GM23338 (cell line): ENCODE data around the gene MYCBP2. TPM values are rescaled to one million over a fixed set of nuclear protein-coding genes. Genes with fewer than 3 reads are reported as not detected.

Experiments used
- ATAC-seq: fragments of 200-7000 bp; cut with Tn5 transposase; 3 replicates; pipeline ENCODE4 v1.9.1; 2020
- DNase-seq: peaks from one replicate; pipeline ENCODE4 v3.0.0-alpha.2; 2015; ENCODE audit warnings: low spot score
- H2AFZ ChIP-seq: fragments of 200-600 bp; sonication (generic); 2 replicates; pipeline ENCODE4 v1.8.0; 2016; ENCODE audit warnings: antibody characterized with exemption, mild to moderate bottlenecking, moderate library complexity
- H3F3A ChIP-seq: fragments of 200-600 bp; sonication (generic); replicated peaks from 2 replicates; pipeline ENCODE4 v1.8.0; 2017; ENCODE audit warnings: antibody characterized with exemption, mixed run types, low read depth
- H3K27ac ChIP-seq: fragments of 200-600 bp; sonication (generic); 2 replicates; pipeline ENCODE4 v1.6.1; 2016; ENCODE audit warnings: low read depth
- H3K27me3 ChIP-seq: fragments of 200-600 bp; sonication (generic); 2 replicates; pipeline ENCODE4 v1.8.0; 2016; ENCODE audit warnings: mild to moderate bottlenecking, mixed run types, moderate library complexity; ENCODE audit not compliant: insufficient read depth
- H3K36me3 ChIP-seq: fragments of 200-600 bp; sonication (generic); 2 replicates; pipeline ENCODE4 v1.8.0; 2016; ENCODE audit warnings: mild to moderate bottlenecking; ENCODE audit not compliant: insufficient read depth
- H3K4me1 ChIP-seq: fragments of 200-600 bp; sonication (generic); 2 replicates; pipeline ENCODE4 v1.8.0; 2016; ENCODE audit warnings: mild to moderate bottlenecking, moderate library complexity; ENCODE audit not compliant: insufficient read depth
- H3K4me2 ChIP-seq: fragments of 200-600 bp; sonication (generic); 2 replicates; pipeline ENCODE4 v1.7.1; 2017; ENCODE audit warnings: mixed run types
- H3K4me3 ChIP-seq: fragments of 200-600 bp; sonication (generic); 2 replicates; pipeline ENCODE4 v1.6.1; 2016; ENCODE audit warnings: mixed run types
- H3K79me2 ChIP-seq: fragments of 200-600 bp; sonication (generic); replicated peaks from 2 replicates; pipeline ENCODE4 v1.8.0; 2017; ENCODE audit warnings: mild to moderate bottlenecking; ENCODE audit not compliant: insufficient read depth
- H3K9me2 ChIP-seq: fragments of 200-600 bp; sonication (generic); 2 replicates; pipeline ENCODE4 v1.8.0; 2017; ENCODE audit not compliant: insufficient read depth
- H4K20me1 ChIP-seq: fragments of 200-600 bp; sonication (generic); replicated peaks from 2 replicates; pipeline ENCODE4 v1.8.0; 2017; ENCODE audit warnings: mild to moderate bottlenecking; ENCODE audit not compliant: insufficient read depth
- H3K27ac Mint-ChIP-seq: 2 replicates; pipeline ENCODE4 v1.8.0; 2020; ENCODE audit warnings: inconsistent platforms, mild to moderate bottlenecking, moderate library complexity, mixed read lengths
- H3K27me3 Mint-ChIP-seq: 3 replicates; pipeline ENCODE4 v1.8.0; 2022; ENCODE audit warnings: low read depth, mild to moderate bottlenecking, moderate library complexity, mixed read lengths, inconsistent platforms; ENCODE audit not compliant: insufficient read depth, poor library complexity
- H3K36me3 Mint-ChIP-seq: 3 replicates; pipeline ENCODE4 v1.8.0; 2021; ENCODE audit warnings: low read depth, mild to moderate bottlenecking, inconsistent platforms, moderate library complexity, mixed read lengths
- H3K4me1 Mint-ChIP-seq: 3 replicates; pipeline ENCODE4 v1.8.0; 2020; ENCODE audit warnings: mild to moderate bottlenecking, inconsistent platforms, mixed read lengths
- H3K4me3 Mint-ChIP-seq: 3 replicates; pipeline ENCODE4 v1.8.0; 2021; ENCODE audit warnings: moderate library complexity, mild to moderate bottlenecking, inconsistent platforms, mixed read lengths
- H3K9me3 Mint-ChIP-seq: 3 replicates; pipeline ENCODE4 v1.8.0; 2020; ENCODE audit warnings: moderate library complexity, mild to moderate bottlenecking, inconsistent platforms, mixed read lengths
- JUNB ChIP-seq: IDR thresholded peaks from one replicate; pipeline ENCODE4 v1.6.1; 2016; ENCODE audit warnings: antibody characterized with exemption; ENCODE audit not compliant: unreplicated experiment
- NANOG ChIP-seq: IDR thresholded peaks from 2 replicates; pipeline ENCODE4 v1.6.1; 2016; ENCODE audit warnings: antibody characterized with exemption, borderline replicate concordance
- STAT1 ChIP-seq: IDR thresholded peaks from one replicate; pipeline ENCODE4 v1.6.1; 2016; ENCODE audit warnings: antibody characterized with exemption; ENCODE audit not compliant: unreplicated experiment
- ZNF114 ChIP-seq: fragments of 250-450 bp; sonication (Bioruptor Pico); IDR thresholded peaks from 2 replicates; pipeline ENCODE4 v1.5.0; 2020; ENCODE audit warnings: mild to moderate bottlenecking, moderate library complexity
- ZNF331 ChIP-seq: fragments of 250-450 bp; sonication (Bioruptor Pico); IDR thresholded peaks from 2 replicates; pipeline ENCODE4 v1.5.0; 2020; ENCODE audit warnings: low read depth, mild to moderate bottlenecking, moderate library complexity
- polyA plus RNA-seq: library from polyadenylated mRNA; unstranded; fragments of >200 nt; fragmentation: Nextera tagmentation; extraction: Ambion mirVana; gene quantifications from 2 replicates; pipeline ENCODE4 v1.2.1, GENCODE V29; 2016
- total RNA-seq: library from RNA; depleted of rRNA; stranded (reverse); fragments of >200 nt; shearing (Covaris generic); gene quantifications from 2 replicates; pipeline ENCODE4 v1.2.3, GENCODE V29; 2014
- TF ChIP-seq, protein P1 (sequence below): fragments of 250-450 bp; sonication (Bioruptor Pico); IDR thresholded peaks from 2 replicates; pipeline ENCODE4 v1.5.0; 2020; ENCODE audit warnings: mild to moderate bottlenecking, moderate library complexity
- TF ChIP-seq, protein P2 (sequence below), 2 experiments: fragments of 200-600 bp in 1 of 2; sonication (generic) in 1 of 2; conservative IDR thresholded peaks; 2 replicates each; pipeline versions ENCODE4 v1.5.1 to v1.6.1; 2016 to 2017; ENCODE audit warnings: antibody characterized with exemption in 2 of 2, low read depth in 2 of 2, mild to moderate bottlenecking in 2 of 2, moderate library complexity in 1 of 2

Gene MYCBP2
- total and polyA plus RNA-seq, 2 experiments from 2014 or later, result 54.6 to 77.2 TPM

GRCh38 chr13:77190349-77190958 is 136.4 kb downstream of the MYCBP2 start (continued):
- TF ChIP-seq, protein P1, sequence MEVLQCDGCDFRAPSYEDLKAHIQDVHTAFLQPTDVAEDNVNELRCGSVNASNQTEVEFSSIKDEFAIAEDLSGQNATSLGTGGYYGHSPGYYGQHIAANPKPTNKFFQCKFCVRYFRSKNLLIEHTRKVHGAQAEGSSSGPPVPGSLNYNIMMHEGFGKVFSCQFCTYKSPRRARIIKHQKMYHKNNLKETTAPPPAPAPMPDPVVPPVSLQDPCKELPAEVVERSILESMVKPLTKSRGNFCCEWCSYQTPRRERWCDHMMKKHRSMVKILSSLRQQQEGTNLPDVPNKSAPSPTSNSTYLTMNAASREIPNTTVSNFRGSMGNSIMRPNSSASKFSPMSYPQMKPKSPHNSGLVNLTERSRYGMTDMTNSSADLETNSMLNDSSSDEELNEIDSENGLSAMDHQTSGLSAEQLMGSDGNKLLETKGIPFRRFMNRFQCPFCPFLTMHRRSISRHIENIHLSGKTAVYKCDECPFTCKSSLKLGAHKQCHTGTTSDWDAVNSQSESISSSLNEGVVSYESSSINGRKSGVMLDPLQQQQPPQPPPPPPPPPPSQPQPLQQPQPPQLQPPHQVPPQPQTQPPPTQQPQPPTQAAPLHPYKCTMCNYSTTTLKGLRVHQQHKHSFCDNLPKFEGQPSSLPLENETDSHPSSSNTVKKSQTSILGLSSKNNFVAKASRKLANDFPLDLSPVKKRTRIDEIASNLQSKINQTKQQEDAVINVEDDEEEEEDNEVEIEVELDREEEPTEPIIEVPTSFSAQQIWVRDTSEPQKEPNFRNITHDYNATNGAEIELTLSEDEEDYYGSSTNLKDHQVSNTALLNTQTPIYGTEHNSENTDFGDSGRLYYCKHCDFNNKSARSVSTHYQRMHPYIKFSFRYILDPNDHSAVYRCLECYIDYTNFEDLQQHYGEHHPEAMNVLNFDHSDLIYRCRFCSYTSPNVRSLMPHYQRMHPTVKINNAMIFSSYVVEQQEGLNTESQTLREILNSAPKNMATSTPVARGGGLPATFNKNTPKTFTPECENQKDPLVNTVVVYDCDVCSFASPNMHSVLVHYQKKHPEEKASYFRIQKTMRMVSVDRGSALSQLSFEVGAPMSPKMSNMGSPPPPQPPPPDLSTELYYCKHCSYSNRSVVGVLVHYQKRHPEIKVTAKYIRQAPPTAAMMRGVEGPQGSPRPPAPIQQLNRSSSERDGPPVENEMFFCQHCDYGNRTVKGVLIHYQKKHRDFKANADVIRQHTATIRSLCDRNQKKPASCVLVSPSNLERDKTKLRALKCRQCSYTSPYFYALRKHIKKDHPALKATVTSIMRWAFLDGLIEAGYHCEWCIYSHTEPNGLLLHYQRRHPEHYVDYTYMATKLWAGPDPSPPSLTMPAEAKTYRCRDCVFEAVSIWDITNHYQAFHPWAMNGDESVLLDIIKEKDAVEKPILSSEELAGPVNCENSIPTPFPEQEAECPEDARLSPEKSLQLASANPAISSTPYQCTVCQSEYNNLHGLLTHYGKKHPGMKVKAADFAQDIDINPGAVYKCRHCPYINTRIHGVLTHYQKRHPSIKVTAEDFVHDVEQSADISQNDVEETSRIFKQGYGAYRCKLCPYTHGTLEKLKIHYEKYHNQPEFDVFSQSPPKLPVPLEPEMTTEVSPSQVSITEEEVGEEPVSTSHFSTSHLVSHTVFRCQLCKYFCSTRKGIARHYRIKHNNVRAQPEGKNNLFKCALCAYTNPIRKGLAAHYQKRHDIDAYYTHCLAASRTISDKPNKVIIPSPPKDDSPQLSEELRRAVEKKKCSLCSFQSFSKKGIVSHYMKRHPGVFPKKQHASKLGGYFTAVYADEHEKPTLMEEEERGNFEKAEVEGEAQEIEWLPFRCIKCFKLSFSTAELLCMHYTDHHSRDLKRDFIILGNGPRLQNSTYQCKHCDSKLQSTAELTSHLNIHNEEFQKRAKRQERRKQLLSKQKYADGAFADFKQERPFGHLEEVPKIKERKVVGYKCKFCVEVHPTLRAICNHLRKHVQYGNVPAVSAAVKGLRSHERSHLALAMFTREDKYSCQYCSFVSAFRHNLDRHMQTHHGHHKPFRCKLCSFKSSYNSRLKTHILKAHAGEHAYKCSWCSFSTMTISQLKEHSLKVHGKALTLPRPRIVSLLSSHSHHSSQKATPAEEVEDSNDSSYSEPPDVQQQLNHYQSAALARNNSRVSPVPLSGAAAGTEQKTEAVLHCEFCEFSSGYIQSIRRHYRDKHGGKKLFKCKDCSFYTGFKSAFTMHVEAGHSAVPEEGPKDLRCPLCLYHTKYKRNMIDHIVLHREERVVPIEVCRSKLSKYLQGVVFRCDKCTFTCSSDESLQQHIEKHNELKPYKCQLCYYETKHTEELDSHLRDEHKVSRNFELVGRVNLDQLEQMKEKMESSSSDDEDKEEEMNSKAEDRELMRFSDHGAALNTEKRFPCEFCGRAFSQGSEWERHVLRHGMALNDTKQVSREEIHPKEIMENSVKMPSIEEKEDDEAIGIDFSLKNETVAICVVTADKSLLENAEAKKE (CRISPR knock-in tag), result no peak
- no peak for TF ChIP-seq JUNB

DNA sequence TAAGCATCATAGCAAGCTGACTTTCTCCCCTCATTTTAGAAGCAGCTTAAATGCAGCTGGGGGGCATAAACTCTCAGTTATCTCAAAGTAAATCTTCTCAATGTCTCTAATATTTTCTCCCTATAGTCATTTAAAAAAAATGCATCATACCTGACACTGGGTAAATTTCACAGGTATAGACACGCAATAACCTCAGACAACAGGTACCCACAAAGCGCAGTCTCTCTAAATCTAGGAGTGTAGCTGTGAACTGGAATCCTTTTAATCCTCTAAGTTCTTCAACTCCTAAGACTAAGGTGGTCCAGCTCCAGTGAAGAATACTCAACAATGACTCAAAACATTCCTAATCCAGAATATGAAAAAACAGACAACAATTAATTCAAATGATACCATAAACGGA is 141.2 kb downstream of the MYCBP2 start:
- H3K36me3 ChIP-seq, result no peaks in the 10 kb centered on the region; the same call in 1 of the 2 replicates
- Mint-ChIP-seq H3K27me3 (no peaks in the 10 kb centered on the region), H3K9me3 (no peaks in the 10 kb centered on the region), H3K4me3 (no peak overlapping the region), H3K36me3 (peaks cover 19% of the 10 kb centered on the region), H3K4me1 (no peaks in the 10 kb centered on the region), H3K27ac (no peak overlapping the region)
- H3K4me1 ChIP-seq, result no peaks in the 10 kb centered on the region
- no peak overlapping the region for H2AFZ ChIP-seq
- H3K4me2 ChIP-seq, result no peak overlapping the region
- TF ChIP-seq, protein P1 (CRISPR knock-in tag), result no peak
- TF ChIP-seq, protein P2, sequence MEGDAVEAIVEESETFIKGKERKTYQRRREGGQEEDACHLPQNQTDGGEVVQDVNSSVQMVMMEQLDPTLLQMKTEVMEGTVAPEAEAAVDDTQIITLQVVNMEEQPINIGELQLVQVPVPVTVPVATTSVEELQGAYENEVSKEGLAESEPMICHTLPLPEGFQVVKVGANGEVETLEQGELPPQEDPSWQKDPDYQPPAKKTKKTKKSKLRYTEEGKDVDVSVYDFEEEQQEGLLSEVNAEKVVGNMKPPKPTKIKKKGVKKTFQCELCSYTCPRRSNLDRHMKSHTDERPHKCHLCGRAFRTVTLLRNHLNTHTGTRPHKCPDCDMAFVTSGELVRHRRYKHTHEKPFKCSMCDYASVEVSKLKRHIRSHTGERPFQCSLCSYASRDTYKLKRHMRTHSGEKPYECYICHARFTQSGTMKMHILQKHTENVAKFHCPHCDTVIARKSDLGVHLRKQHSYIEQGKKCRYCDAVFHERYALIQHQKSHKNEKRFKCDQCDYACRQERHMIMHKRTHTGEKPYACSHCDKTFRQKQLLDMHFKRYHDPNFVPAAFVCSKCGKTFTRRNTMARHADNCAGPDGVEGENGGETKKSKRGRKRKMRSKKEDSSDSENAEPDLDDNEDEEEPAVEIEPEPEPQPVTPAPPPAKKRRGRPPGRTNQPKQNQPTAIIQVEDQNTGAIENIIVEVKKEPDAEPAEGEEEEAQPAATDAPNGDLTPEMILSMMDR (conservative IDR thresholded peaks at IDR 0.05; ENCODE audit: low read depth in 2 of 2), result no peak
- TF ChIP-seq JUNB (no peak), STAT1 (no peak), ZNF114 (CRISPR knock-in tag) (no peak), NANOG (no peak), ZNF331 (CRISPR knock-in tag) (no peak)
- ATAC-seq (no peak), DNase-seq (no peak)
- H3K9me2 ChIP-seq, result no peaks in the 10 kb centered on the region
- H4K20me1 ChIP-seq, result no peaks in the 10 kb centered on the region
- H3K27ac ChIP-seq, result no peak overlapping the region
- no peaks in the 10 kb centered on the region for H3K79me2 ChIP-seq
- H3K27me3 ChIP-seq, result no peaks in the 10 kb centered on the region
- no peak overlapping the region for H3K4me3 ChIP-seq
- H3F3A ChIP-seq, result no peaks in the 10 kb centered on the region
